ENCODE results near the gene CHD9.
"Not testable (repeated sequence)": the region's sequence is repeated elsewhere in the genome, so short reads cannot be mapped to it uniquely, and the experiment has no call there.

DNA sequence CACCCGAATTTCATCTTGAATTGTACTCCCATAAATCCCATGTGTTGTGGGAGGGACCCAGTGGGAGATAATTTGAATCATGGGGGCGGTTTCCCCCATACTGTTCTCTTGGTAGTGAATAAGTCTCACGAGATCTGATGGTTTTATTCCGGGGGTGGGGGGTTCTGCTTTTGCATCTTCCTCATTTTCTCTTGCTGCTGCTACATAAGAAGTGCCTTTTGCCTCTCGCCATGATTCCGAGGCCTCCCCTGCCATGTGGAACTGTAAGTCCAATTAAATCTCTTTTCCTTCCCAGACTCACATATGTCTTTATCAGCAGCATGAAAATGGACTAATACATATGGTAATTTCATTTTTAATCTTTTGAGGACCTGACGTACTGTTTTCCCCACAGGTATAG is 20.7 kb downstream of the CHD9 start:
- TF ChIP-seq, protein P1, sequence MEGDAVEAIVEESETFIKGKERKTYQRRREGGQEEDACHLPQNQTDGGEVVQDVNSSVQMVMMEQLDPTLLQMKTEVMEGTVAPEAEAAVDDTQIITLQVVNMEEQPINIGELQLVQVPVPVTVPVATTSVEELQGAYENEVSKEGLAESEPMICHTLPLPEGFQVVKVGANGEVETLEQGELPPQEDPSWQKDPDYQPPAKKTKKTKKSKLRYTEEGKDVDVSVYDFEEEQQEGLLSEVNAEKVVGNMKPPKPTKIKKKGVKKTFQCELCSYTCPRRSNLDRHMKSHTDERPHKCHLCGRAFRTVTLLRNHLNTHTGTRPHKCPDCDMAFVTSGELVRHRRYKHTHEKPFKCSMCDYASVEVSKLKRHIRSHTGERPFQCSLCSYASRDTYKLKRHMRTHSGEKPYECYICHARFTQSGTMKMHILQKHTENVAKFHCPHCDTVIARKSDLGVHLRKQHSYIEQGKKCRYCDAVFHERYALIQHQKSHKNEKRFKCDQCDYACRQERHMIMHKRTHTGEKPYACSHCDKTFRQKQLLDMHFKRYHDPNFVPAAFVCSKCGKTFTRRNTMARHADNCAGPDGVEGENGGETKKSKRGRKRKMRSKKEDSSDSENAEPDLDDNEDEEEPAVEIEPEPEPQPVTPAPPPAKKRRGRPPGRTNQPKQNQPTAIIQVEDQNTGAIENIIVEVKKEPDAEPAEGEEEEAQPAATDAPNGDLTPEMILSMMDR (IDR thresholded peaks at IDR 0.05; ENCODE audit: insufficient read depth, low read length, poor library complexity, severe bottlenecking) = not testable (repeated sequence)
- TF ChIP-seq EZH2phosphoT487 (conservative IDR thresholded peaks at IDR 0.05; ENCODE audit: low read length) = not testable (repeated sequence)
